PC-9 (cell line): Measurements from ENCODE around the gene TCEANC2. TPM values are rescaled to one million over a fixed set of nuclear protein-coding genes. Genes with fewer than 3 reads are reported as not detected.

ENCODE experiments used
- BruUV-seq: library from RNA; stranded (reverse); fragments of 400-500 nt; replicated peaks from 2 replicates; lab custom pipeline; 2021; lab: Mats Ljungman, UMichigan
- CTCF ChIA-PET: fragments of 300-600 bp; sonication (Branson Sonifier 250); formaldehyde crosslinking; loops from one replicate; lab custom pipeline; 2022; ENCODE audit warnings: antibody characterized with exemption; lab: Charles Lee
- POLR2A ChIA-PET: fragments of 300-600 bp; sonication (Branson Sonifier 250); formaldehyde crosslinking; loops from one replicate; lab custom pipeline; 2022; ENCODE audit warnings: antibody characterized with exemption; ENCODE audit not compliant: unreplicated experiment; lab: Charles Lee
- DNase-seq, 2 experiments: peaks; one replicate each; pipeline versions ENCODE4 v3.0.0 to v3.0.0-alpha.2; 2015 to 2022; ENCODE audit warnings: mixed read lengths in 1 of 2
- H2AFZ ChIP-seq: fragments of 200-600 bp; sonication (generic); 2 replicates; pipeline ENCODE4 v1.8.1; 2017; ENCODE audit warnings: antibody characterized with exemption
- H3F3A ChIP-seq: fragments of 200-600 bp; sonication (generic); 2 replicates; pipeline ENCODE4 v1.8.1; 2017; ENCODE audit warnings: antibody characterized with exemption, mild to moderate bottlenecking, low read depth; ENCODE audit not compliant: insufficient read depth
- H3K27ac ChIP-seq: fragments of 200-600 bp; sonication (generic); 2 replicates; pipeline ENCODE4 v1.6.1; 2016; ENCODE audit warnings: mixed run types
- H3K27me3 ChIP-seq: fragments of 200-600 bp; sonication (generic); 2 replicates; pipeline ENCODE4 v1.6.1; 2016; ENCODE audit warnings: low read depth, mixed run types; ENCODE audit not compliant: insufficient read depth
- H3K36me3 ChIP-seq: fragments of 200-600 bp; sonication (generic); 2 replicates; pipeline ENCODE4 v1.6.1; 2016; ENCODE audit warnings: low read depth, mixed run types
- H3K4me1 ChIP-seq: fragments of 200-600 bp; sonication (generic); replicated peaks from 2 replicates; pipeline ENCODE4 v1.6.1; 2016; ENCODE audit warnings: mixed run types; ENCODE audit not compliant: insufficient read depth
- H3K4me2 ChIP-seq: fragments of 200-600 bp; sonication (generic); 2 replicates; pipeline ENCODE4 v1.6.1; 2017; ENCODE audit warnings: mixed run types
- H3K4me3 ChIP-seq: fragments of 200-600 bp; sonication (generic); 2 replicates; pipeline ENCODE4 v1.6.1; 2016; ENCODE audit warnings: mixed run types
- H3K79me2 ChIP-seq: fragments of 200-600 bp; sonication (generic); 2 replicates; pipeline ENCODE4 v1.6.1; 2017; ENCODE audit warnings: low read depth, mixed run types
- H3K9me2 ChIP-seq: fragments of 200-600 bp; sonication (generic); 2 replicates; pipeline ENCODE4 v1.8.1; 2017; ENCODE audit warnings: mild to moderate bottlenecking; ENCODE audit not compliant: insufficient read depth
- H3K9me3 ChIP-seq: fragments of 200-600 bp; sonication (generic); 2 replicates; pipeline ENCODE4 v1.8.1; 2016; ENCODE audit warnings: low read depth; ENCODE audit not compliant: insufficient read depth
- H4K20me1 ChIP-seq: fragments of 200-600 bp; sonication (generic); 2 replicates; pipeline ENCODE4 v1.8.1; 2017; ENCODE audit not compliant: insufficient read depth
- EZH2 ChIP-seq: fragments of 200-600 bp; sonication (generic); IDR thresholded peaks from 2 replicates; pipeline ENCODE4 v1.8.0; 2017; ENCODE audit warnings: antibody characterized with exemption, low read depth
- intact Hi-C: fragments of 100-400 bp; cut with micrococcal nuclease; formaldehyde crosslinking; loops from one replicate; pipeline ENCODE4 v1.10.0; 2022; ENCODE audit not compliant: unreplicated experiment
- total RNA-seq: library from RNA; stranded (reverse); gene quantifications from 2 replicates; pipeline ENCODE4 v1.2.3, GENCODE V29; 2021
- TF ChIP-seq, protein P1 (sequence below): fragments of 200-600 bp; sonication (generic); conservative IDR thresholded peaks from 2 replicates; pipeline ENCODE4 v1.6.1; 2017; ENCODE audit warnings: mixed run types, antibody characterized with exemption, mild to moderate bottlenecking, moderate library complexity

TCEANC2 gene
- total RNA-seq, 1 experiment from 2014 or later: 11.5 TPM

DNA sequence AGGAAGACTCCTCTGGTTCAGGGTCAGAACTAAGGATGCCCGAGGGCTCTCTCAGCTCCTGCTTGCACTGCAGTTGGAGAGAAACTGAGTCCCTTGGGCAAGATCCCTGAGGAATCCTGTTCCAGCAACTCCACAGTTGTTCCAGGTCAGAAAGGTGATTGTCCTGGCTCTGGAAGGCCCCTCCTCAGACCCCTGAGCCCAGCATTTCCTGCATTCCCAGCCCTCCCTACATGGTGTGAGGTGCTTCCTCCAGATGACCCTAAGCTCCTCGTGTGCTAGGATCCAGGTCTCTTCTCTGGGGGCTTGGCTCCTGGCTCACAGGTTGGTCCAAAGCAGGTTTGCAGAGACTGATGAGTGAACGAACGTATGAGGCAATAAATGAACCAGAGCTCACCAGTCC lies 46.9 kb upstream of the TCEANC2 start:
- DNase-seq: no peak
- H3K4me3 ChIP-seq: no peak overlapping the region
- H4K20me1 ChIP-seq: no peaks in the 10 kb centered on the region
- H3K79me2 ChIP-seq: no peaks in the 10 kb centered on the region
- H3K4me1 ChIP-seq: no peaks in the 10 kb centered on the region
- ChIA-PET CTCF (no interaction called here), POLR2A (interaction anchor here (0.5 kb wide), 1 partner anchor 34 kb away, joined by 3 read pairs; no protein-coding TSS in a partner anchor)
- H3K36me3 ChIP-seq: no peaks in the 10 kb centered on the region
- BruUV-seq: no TSS peak
- no peaks in the 10 kb centered on the region for H3F3A ChIP-seq
- H3K9me3 ChIP-seq: no peaks in the 10 kb centered on the region
- TF ChIP-seq, protein P1, sequence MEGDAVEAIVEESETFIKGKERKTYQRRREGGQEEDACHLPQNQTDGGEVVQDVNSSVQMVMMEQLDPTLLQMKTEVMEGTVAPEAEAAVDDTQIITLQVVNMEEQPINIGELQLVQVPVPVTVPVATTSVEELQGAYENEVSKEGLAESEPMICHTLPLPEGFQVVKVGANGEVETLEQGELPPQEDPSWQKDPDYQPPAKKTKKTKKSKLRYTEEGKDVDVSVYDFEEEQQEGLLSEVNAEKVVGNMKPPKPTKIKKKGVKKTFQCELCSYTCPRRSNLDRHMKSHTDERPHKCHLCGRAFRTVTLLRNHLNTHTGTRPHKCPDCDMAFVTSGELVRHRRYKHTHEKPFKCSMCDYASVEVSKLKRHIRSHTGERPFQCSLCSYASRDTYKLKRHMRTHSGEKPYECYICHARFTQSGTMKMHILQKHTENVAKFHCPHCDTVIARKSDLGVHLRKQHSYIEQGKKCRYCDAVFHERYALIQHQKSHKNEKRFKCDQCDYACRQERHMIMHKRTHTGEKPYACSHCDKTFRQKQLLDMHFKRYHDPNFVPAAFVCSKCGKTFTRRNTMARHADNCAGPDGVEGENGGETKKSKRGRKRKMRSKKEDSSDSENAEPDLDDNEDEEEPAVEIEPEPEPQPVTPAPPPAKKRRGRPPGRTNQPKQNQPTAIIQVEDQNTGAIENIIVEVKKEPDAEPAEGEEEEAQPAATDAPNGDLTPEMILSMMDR: no peak
- no peak for TF ChIP-seq EZH2
- H3K9me2 ChIP-seq: no peaks in the 10 kb centered on the region
- no peak overlapping the region for H2AFZ ChIP-seq
- H3K27me3 ChIP-seq: no peaks in the 10 kb centered on the region; the same call in 1 of the 2 replicates
- intact Hi-C loops: no loop called here
- no peak overlapping the region for H3K4me2 ChIP-seq
- H3K27ac ChIP-seq: no peak overlapping the region

DNA sequence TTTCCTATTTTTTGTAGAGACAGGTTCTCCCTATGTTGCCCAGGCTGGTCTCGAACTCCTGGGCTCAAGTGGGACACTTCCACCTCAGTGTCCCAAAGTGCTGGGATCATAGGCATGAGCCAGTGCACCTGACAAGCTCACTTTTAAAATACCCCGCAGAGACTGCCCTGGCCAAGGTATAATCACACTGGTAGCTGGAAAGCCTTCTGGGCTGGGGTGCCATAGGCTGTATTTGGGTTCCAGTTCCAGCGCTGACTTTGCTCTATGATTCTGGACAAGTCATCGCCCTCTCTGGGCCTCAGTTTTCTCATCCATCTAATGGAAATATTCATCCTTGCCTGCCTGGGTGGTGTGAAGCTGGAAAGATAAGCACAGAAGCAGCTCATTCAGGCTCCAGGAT lies 45.8 kb upstream of the TCEANC2 start:
- Histone ChIP-seq H3K4me1 (no peaks in the 10 kb centered on the region), H3K27ac (no peak overlapping the region), H3K9me2 (no peaks in the 10 kb centered on the region), H3K27me3 (no peaks in the 10 kb centered on the region; the same call in 1 of the 2 replicates), H3F3A (no peaks in the 10 kb centered on the region), H3K36me3 (no peaks in the 10 kb centered on the region), H3K4me3 (no peak overlapping the region), H3K4me2 (no peak overlapping the region), H3K9me3 (no peaks in the 10 kb centered on the region), H3K79me2 (no peaks in the 10 kb centered on the region), H2AFZ (no peak overlapping the region), H4K20me1 (no peaks in the 10 kb centered on the region)
- TF ChIP-seq, protein P1: no peak
- no peak for TF ChIP-seq EZH2
- intact Hi-C loops: no loop called here
- DNase-seq: no peak
- CTCF ChIA-PET: no interaction called here
- POLR2A ChIA-PET: no interaction called here
- BruUV-seq: no TSS peak

DNA sequence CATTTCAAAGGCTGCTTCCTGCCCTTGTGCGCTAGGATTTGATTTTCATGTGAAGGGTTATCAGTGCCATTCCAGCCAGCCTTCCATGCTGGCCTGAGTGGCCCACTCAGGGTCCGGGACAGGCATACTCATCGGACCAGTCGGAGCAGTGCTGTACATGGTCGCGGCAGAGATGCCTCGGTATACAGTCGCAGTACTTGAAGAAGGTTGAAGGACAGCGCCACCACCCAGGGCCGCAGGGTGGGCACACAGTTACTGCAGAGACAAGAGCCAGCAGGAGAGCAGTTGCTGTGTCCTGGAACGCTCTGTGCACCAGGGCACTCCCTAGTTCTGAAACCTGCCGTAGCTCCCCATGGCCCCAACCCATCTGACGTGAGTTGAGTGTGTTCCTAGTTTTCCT lies 44.5 kb upstream of the TCEANC2 start:
- no peaks in the 10 kb centered on the region for H3K9me2 ChIP-seq
- H3K4me3 ChIP-seq: no peak overlapping the region
- H3K4me2 ChIP-seq: no peak overlapping the region
- no peaks in the 10 kb centered on the region for H3F3A ChIP-seq
- H3K79me2 ChIP-seq: no peaks in the 10 kb centered on the region
- H3K27me3 ChIP-seq: no peaks in the 10 kb centered on the region; the same call in 1 of the 2 replicates
- POLR2A ChIA-PET: no interaction called here
- no peak overlapping the region for H2AFZ ChIP-seq
- no peak for TF ChIP-seq EZH2
- TF ChIP-seq, protein P1: no peak
- H3K9me3 ChIP-seq: no peaks in the 10 kb centered on the region
- no peak for DNase-seq
- no peaks in the 10 kb centered on the region for H4K20me1 ChIP-seq
- no TSS peak for BruUV-seq
- no peaks in the 10 kb centered on the region for H3K4me1 ChIP-seq
- no peaks in the 10 kb centered on the region for H3K36me3 ChIP-seq
- intact Hi-C loops: no loop called here
- CTCF ChIA-PET: no interaction called here
- H3K27ac ChIP-seq: no peak overlapping the region
